ENCODE data around the gene ANKRD9. TPM values are rescaled to one million over a fixed set of nuclear protein-coding genes. Genes with fewer than 3 reads are reported as not detected.

Gene ANKRD9
- total RNA-seq, 1 experiment from 2014 or later, result 13.0 TPM

DNA sequence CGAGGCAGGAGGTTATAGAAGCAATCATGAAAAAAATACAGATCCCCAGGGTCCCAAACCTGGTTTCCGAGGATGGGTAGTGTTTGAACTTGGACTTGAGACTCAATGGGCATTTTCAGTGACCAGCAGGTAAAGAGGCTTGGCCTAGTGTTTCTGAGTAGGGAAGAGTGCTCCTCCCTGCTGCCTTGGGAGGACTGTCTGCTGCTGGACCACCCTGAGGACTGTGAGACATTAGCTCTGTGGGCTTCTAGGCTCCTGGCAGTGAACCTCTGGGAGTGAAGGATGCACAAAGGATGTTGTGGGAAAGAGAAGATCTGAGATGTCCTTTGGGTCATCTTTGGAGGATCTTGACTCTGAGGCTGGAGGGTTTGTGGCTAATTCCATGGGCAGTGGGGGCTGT is 30.5 kb downstream of the ANKRD9 start:
- DNase-seq (ENCODE audit: low read depth), result no peak

DNA sequence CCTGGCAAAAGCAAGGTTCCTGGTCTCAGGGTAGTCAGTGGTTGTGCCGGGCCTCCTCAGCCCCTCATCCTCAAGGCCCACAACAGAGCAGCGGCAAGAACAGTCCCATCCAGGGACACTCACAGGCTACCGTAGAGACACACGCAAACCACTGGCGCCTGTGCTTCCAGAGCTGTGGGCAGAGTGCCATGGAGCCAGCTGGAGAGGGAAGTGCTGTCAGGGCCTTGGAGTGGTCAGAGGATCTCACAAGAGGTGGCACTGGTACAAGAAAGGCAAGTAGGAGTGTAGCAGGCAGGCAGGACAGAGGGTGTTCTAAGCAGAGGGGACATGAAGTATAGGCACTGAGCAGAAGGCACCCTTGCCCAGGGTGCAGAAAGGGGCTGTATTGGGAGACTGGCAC is 34.6 kb downstream of the ANKRD9 start:
- DNase-seq (ENCODE audit: low read depth), result no peak

DNA sequence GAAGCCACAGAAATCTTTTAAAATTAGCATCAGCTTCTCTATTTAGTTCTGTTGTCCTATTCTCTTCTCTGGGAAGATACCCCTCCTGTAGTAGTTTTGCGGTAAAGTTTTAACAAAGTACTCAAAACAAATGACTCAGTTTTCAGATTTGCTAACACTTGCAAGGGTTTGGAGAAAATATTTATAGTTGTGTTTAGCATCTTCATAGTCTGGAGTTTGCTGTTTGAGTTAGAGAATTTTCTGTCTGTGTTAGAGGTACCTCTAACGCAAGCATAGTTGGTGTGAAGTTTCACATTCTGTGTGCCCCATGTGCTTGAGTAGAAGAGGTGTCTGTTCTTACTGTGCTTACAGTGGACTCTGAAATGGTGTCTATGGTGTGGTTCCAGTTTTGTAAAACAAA is 36.0 kb downstream of the ANKRD9 start:
- DNase-seq (ENCODE audit: low read depth), result no peak

DNA sequence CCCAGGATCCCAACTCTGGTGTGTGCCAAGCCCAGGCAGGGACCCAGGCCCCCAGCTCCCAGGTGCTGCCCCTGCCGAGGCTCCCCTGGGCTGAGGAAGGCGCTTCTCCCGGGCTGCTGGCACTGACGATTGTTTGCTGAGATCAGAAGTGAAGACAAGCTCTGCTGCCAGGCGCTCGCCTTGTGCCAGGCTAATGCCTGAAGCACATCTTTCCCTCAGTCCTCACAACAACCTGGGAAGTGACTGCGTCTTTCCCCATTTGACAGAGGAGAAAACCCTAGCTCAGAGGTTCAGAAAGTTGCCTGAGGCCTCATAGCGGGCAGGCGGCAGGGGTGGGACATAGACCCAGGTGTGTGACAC is 36.8 kb downstream of the ANKRD9 start:
- no peak for DNase-seq (ENCODE audit: low read depth)

DNA sequence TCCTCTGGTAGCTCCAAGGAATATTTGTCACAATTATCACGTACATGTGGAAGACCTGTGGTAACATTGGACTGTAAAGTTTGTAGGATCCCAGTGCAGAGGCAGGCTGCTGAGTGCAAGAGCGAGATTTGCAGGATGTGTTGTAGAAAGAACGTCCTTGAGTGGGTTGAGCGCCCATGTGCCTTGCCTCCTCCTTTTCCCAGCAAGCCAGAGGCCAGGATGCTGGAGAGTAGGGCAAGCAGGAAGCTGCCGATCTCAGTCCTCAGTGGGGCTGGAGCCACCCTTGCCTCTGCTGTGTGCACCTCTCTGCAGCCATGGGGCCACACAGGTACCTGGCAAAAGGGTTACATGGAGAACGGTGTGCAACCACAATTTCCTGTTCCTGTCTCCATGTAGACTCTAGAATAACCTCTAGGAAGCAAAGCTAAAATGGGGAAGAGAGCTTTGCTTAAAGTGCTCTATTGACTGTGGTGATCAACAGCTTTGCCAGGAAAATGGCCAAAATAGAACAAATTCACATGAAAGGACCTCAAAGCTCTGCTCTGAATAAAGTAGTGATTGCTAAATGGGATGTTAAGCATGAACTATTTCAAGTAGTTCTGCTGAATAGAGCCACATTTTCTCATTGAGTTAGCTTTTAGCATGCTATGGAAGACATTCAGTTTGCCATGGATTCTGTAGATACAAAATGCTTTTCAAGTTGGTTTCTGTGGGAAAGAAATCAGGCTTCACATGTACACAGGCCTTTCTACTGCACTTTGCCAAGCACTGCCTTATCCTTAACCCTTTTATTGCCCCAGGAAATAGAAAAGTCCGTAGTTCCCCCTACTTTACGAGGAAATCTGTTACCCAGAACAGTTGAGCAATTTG is 37.4 kb downstream of the ANKRD9 start:
- no peak for DNase-seq (ENCODE audit: low read depth)

DNA sequence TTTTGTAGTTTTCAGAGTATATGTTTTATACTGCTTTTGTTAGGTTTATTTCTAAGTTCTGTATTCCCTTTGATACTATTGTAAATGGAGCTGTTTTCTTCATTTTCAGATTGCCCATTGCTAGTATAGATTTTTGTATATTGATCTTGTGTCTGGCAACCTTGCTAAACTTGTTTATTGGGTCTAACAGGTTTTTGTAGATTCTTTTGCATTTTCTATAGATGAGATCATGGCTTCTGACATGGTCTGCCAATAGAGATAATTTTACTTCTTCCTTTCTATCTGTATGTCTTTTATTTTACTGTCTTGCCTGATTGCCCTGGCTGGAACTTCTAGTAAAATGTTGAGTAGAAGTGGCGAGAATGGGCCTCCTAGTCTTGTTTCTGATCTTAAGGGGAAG is 40.3 kb downstream of the ANKRD9 start:
- no peak for DNase-seq (ENCODE audit: low read depth)

DNA sequence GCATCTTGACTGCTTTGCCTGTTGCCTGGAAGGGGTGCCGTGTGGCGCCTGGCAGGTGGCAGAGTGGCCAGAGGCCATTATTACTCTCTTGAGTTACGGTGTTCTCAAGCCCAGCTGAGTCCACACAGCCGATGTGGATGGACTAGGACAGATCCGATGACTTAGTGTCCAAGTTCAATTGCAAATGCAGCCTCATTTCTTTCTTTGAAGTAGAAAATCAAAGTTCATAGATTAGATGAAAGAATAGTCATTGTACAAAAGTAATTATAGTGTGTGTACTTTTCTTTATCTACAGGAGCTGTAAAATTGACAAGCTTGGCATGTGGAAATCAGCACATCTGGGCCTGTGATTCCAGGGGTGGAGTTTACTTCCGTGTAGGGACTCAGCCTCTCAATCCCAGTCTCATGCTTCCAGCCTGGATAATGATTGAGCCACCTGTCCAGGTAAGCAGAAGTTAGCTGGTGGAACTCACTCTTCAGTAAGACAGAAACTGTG is 44.7 kb downstream of the ANKRD9 start:
- DNase-seq (ENCODE audit: low read depth), result no peak

DNA sequence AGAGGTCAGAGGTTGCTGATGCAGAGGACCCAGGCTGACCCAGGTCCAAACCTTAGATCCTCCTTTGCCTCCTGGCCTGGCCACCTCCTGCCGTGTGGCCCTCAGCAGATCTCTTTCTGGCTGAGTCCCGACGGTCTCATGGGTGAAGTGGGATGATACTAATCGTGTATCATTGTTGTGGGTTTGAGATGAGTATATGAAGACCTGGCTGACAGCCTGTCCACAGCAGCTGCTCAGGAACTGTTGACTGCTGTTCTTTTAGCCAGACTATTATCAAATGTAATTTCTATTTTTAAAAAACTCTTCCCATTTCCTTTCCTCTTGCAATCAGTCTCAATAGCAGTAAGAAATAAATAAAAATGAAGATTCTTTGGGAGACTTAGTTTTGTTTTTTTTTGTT is 45.6 kb downstream of the ANKRD9 start:
- DNase-seq (ENCODE audit: low read depth), result no peak

DNA sequence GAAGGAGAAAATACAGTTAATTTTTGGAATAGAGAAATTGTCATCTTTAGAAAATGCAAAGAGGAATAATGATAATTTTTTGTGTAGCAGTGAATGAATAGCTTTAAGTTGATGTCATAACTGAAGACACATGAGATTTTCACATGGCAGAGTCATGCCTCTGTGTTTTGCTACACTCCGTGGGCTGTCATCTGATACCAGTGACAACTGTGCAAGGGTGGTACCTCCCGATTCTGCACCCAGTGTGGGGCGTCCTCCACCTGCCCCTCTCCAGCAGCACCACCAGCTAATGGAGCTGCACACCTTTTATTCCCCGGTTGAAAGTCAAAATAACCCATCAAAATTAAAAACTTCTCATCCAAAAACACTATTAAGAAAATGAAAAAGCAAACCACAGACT is 47.2 kb downstream of the ANKRD9 start:
- no peak for DNase-seq (ENCODE audit: low read depth)

DNA sequence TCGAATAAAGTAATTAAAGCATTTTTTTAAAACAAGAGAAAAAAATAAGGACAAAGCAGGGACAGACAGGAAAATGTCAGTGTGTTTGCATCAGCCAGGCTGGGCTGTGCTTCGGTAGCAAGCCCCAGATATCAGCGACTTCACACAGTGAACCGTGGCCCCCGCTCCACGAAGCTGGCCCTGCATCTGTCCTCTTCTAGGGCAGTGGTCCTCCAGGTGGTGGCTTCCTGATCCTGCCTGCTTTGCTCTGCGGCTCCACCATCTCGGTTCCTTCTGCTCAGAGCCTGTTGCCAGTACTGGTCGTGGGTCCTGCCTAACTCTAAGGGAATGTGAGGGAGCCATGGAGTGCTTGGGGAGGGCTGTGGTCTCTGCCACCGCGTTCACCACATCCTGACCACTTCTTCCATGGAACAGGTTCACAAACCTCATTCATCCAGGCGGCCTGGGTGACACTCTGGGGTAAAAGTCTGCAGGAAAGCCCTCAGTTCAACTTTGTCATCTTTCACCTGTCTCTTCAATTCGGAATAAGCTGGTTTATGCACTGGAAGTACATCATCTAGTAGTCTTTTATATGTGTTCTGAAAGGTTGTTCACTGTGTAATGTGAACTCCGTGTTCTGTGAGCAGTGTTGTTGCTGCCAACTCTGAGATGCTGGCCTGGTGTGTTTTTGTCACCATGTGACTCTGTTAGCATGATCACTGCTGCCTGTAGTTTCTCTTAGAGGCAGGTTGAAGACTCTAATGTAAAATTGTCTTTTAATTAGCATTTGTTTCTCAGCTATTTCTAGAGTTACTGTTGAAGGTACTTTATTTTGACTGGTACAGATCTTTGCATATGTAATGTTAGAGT is 47.9 kb downstream of the ANKRD9 start:
- DNase-seq (ENCODE audit: low read depth), result no peak

DNA sequence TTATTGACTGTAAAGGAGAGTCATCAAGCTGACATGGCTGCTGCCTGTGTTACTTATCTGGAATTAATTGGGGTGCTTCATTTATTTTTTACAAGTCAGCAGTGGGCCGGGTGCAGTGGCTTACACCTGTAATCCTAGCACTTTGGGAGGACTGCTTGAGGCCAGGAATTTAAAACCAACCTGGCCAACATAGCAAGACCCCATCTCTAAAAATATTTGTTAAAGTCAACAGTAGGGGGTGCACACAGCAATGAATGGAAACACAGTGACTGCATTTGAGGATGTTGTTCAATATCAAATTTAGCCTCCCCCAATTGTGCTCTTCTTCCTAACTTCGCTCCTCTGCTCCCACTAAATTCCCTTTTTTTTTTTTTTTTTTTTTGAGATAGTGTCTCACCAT is 52.1 kb downstream of the ANKRD9 start:
- no peak for DNase-seq (ENCODE audit: low read depth)

DNA sequence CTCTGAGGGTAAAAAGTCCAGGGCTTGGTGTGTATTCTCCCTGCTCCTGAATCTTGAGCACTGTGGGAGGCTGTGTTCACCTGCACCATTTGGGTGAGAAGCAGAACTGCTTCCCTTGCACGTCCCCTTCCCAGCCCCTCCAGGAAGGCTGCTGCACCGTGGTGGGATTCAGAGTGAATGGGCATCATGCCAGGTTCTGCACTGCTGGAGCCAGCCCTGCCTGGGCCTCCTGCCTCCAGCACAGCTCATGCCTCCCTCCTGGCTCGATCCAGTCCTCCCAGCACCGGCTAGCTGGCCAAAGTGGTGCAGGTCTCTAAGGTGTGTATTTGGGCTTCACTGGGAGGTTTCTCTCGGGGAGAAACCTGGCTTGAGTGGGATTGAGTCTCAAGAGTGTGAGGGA is 54.9 kb downstream of the ANKRD9 start:
- no peak for DNase-seq (ENCODE audit: low read depth)

DNA sequence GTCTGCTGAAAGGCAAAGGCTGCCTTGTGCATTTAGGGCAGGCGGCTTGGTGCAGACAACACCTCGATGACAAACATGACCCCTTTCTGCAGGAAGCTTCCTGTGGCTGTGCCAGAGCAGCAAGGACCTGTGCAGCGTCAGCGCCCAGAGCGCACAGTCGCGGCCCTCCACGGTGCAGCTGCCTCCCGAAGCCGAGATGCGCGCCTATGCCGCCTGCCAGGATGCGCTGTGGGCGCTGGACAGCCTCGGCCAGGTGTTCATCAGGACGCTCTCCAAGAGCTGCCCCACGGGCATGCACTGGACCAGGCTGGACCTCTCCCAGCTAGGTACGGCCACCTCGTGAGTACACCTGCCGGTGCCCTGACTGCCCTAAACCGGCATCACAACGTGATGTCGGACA is 57.3 kb downstream of the ANKRD9 start:
- DNase-seq (ENCODE audit: low read depth), result no peak

Small RNA genes lying within 50 kb of the gene (small RNA-seq; reads per million reads assigned to genes)
- gene MIR4309, result not detected

Other genes starting within 250 kb of the ANKRD9 start
- 34.5 and 36.6 TPM in 2 replicates for gene MOK, start 204.6 kb downstream of the ANKRD9 start, total RNA-seq (2014; rRNA removed; shearing (Covaris generic))
- 8.0 and 12.5 TPM in 2 replicates for gene ZNF839, start 190.0 kb downstream of the ANKRD9 start, total RNA-seq (2014; rRNA removed; shearing (Covaris generic))
- 94.3 and 105 TPM in 2 replicates for gene CINP, start 146.9 kb downstream of the ANKRD9 start, total RNA-seq (2014; rRNA removed; shearing (Covaris generic))
- gene TECPR2, start 146.8 kb downstream of the ANKRD9 start, total RNA-seq (2014; rRNA removed; shearing (Covaris generic)), result 9.0 and 9.1 TPM in 2 replicates
- gene RCOR1, start 82.9 kb upstream of the ANKRD9 start, total RNA-seq (2014; rRNA removed; shearing (Covaris generic)), result 9.5 and 15.1 TPM in 2 replicates

Data from HT1080 (cell line).